Astrocyte (in vitro differentiated cells and primary cell): ENCODE measurements around the gene TRMT61A. TPM values are rescaled to one million over a fixed set of nuclear protein-coding genes. Genes with fewer than 3 reads are reported as not detected.

Experiments
- DNase-seq: peaks from one replicate; pipeline ENCODE4 v3.0.0-alpha.2; 2010; ENCODE audit warnings: low read depth
- FAIRE-seq: peaks from 2 replicates; lab custom pipeline; 2011; peaks lifted over from hg19 to GRCh38; lab: Jason Lieb, UNC
- H2AFZ ChIP-seq: 2 replicates; pipeline ENCODE4 v1.6.0; 2012; ENCODE audit warnings: low read depth, low read length, inconsistent platforms
- H3K27ac ChIP-seq: 2 replicates; pipeline ENCODE4 v1.5.1; 2011; ENCODE audit warnings: low read depth, low read length, inconsistent platforms
- H3K27me3 ChIP-seq: 2 replicates; pipeline ENCODE4 v1.6.0; 2011; ENCODE audit warnings: low read length, inconsistent platforms; ENCODE audit not compliant: insufficient read depth
- H3K36me3 ChIP-seq: 2 replicates; pipeline ENCODE4 v1.5.1; 2011; ENCODE audit warnings: low read length, inconsistent platforms; ENCODE audit not compliant: insufficient read depth
- H3K4me1 ChIP-seq: 2 replicates; pipeline ENCODE4 v1.5.1; 2011; ENCODE audit warnings: low read length, inconsistent platforms; ENCODE audit not compliant: insufficient read depth
- H3K4me2 ChIP-seq: 2 replicates; pipeline ENCODE4 v1.6.0; 2012; ENCODE audit warnings: low read length, inconsistent platforms
- H3K4me3 ChIP-seq: 2 replicates; pipeline ENCODE4 v1.5.1; 2011; ENCODE audit warnings: low read depth, mild to moderate bottlenecking, low read length, inconsistent platforms; ENCODE audit not compliant: insufficient read depth
- H3K79me2 ChIP-seq: 2 replicates; pipeline ENCODE4 v1.6.0; 2012; ENCODE audit warnings: mild to moderate bottlenecking, low read length, inconsistent platforms; ENCODE audit not compliant: insufficient read depth
- H3K9ac ChIP-seq: 2 replicates; pipeline ENCODE4 v1.6.0; 2012; ENCODE audit warnings: mild to moderate bottlenecking, low read length, inconsistent platforms
- H3K9me3 ChIP-seq: 2 replicates; pipeline ENCODE4 v1.5.1; 2012; ENCODE audit warnings: low read depth, mild to moderate bottlenecking, low read length, inconsistent platforms; ENCODE audit not compliant: insufficient read depth
- H4K20me1 ChIP-seq: 2 replicates; pipeline ENCODE4 v1.6.0; 2012; ENCODE audit warnings: low read length, inconsistent platforms; ENCODE audit not compliant: insufficient read depth
- H3K27ac Mint-ChIP-seq: one replicate; pipeline ENCODE4 v1.8.0; 2021; ENCODE audit warnings: mild to moderate bottlenecking, mixed read lengths; ENCODE audit not compliant: unreplicated experiment
- H3K27me3 Mint-ChIP-seq: one replicate; pipeline ENCODE4 v1.8.0; 2021; ENCODE audit warnings: low read depth, mixed read lengths; ENCODE audit not compliant: unreplicated experiment
- H3K36me3 Mint-ChIP-seq: one replicate; pipeline ENCODE4 v1.8.0; 2021; ENCODE audit warnings: low read depth, mixed read lengths; ENCODE audit not compliant: unreplicated experiment
- H3K4me1 Mint-ChIP-seq: one replicate; pipeline ENCODE4 v1.8.0; 2021; ENCODE audit warnings: low read depth, mixed read lengths; ENCODE audit not compliant: unreplicated experiment
- H3K4me3 Mint-ChIP-seq: one replicate; pipeline ENCODE4 v1.8.0; 2021; ENCODE audit warnings: mild to moderate bottlenecking, moderate library complexity, mixed read lengths; ENCODE audit not compliant: unreplicated experiment
- H3K9me3 Mint-ChIP-seq: one replicate; pipeline ENCODE4 v1.8.0; 2021; ENCODE audit warnings: mild to moderate bottlenecking, mixed read lengths; ENCODE audit not compliant: unreplicated experiment
- EZH2 ChIP-seq: IDR thresholded peaks from 2 replicates; pipeline ENCODE4 v1.6.1; 2012; ENCODE audit warnings: mild to moderate bottlenecking, low read length, inconsistent platforms; ENCODE audit not compliant: insufficient read depth
- total RNA-seq: library from RNA; stranded (reverse); gene quantifications from 2 replicates; pipeline ENCODE4 v1.2.1, GENCODE V29; 2021
- TF ChIP-seq, protein P1 (sequence below): IDR thresholded peaks from 2 replicates; pipeline ENCODE4 v1.5.1; 2011; ENCODE audit warnings: low read depth, mild to moderate bottlenecking, inconsistent platforms, low read length, moderate library complexity; ENCODE audit not compliant: insufficient read depth

The TRMT61A gene
- total RNA-seq, 1 donor from 2014 or later: 12.4 TPM

- H3K27me3 Mint-ChIP-seq: no peaks in the 10 kb centered on the region
- H3K4me3 Mint-ChIP-seq: no peak overlapping the region
- no peak overlapping the region for H3K27ac Mint-ChIP-seq
Observed at GRCh38 chr14:103537175-103537990, 8.4 kb downstream of the TRMT61A start.

GRCh38 chr14:103538291-103539055 is 9.5 kb downstream of the TRMT61A start:
- H3K27me3 Mint-ChIP-seq: no peaks in the 10 kb centered on the region
- no peaks in the 10 kb centered on the region for H3K9me3 ChIP-seq
- H4K20me1 ChIP-seq: peaks cover 16% of the 10 kb centered on the region
- H3K4me1 ChIP-seq: peaks cover 28% of the 10 kb centered on the region
- DNase-seq: no peak
- peaks cover 2% of the 10 kb centered on the region for H3K36me3 Mint-ChIP-seq
- no peak overlapping the region for H3K27ac Mint-ChIP-seq
- no peak overlapping the region for H2AFZ ChIP-seq
- no peak overlapping the region for H3K27ac ChIP-seq
- H3K4me1 Mint-ChIP-seq: peaks cover 7% of the 10 kb centered on the region
- FAIRE-seq: no peak
- no peaks in the 10 kb centered on the region for H3K79me2 ChIP-seq
- H3K9me3 Mint-ChIP-seq: no peaks in the 10 kb centered on the region
- H3K4me2 ChIP-seq: no peak overlapping the region
- H3K4me3 Mint-ChIP-seq: no peak overlapping the region
- H3K27me3 ChIP-seq: no peaks in the 10 kb centered on the region
- H3K36me3 ChIP-seq: no peaks in the 10 kb centered on the region
- no peak overlapping the region for H3K4me3 ChIP-seq
- no peak overlapping the region for H3K9ac ChIP-seq
- TF ChIP-seq EZH2: no peak
- TF ChIP-seq, protein P1, sequence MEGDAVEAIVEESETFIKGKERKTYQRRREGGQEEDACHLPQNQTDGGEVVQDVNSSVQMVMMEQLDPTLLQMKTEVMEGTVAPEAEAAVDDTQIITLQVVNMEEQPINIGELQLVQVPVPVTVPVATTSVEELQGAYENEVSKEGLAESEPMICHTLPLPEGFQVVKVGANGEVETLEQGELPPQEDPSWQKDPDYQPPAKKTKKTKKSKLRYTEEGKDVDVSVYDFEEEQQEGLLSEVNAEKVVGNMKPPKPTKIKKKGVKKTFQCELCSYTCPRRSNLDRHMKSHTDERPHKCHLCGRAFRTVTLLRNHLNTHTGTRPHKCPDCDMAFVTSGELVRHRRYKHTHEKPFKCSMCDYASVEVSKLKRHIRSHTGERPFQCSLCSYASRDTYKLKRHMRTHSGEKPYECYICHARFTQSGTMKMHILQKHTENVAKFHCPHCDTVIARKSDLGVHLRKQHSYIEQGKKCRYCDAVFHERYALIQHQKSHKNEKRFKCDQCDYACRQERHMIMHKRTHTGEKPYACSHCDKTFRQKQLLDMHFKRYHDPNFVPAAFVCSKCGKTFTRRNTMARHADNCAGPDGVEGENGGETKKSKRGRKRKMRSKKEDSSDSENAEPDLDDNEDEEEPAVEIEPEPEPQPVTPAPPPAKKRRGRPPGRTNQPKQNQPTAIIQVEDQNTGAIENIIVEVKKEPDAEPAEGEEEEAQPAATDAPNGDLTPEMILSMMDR: no peak

More at GRCh38 chr14:103537175-103537990, 8.4 kb downstream of the TRMT61A start:
- H3K79me2 ChIP-seq: peaks cover 4% of the 10 kb centered on the region
- H4K20me1 ChIP-seq: peaks cover 21% of the 10 kb centered on the region
- no peak for TF ChIP-seq EZH2
- TF ChIP-seq, protein P1: no peak
- H2AFZ ChIP-seq: no peak overlapping the region
- H3K36me3 Mint-ChIP-seq: peaks cover 2% of the 10 kb centered on the region
- no peaks in the 10 kb centered on the region for H3K27me3 ChIP-seq
- H3K4me1 ChIP-seq: peaks cover 24% of the 10 kb centered on the region
- no peak overlapping the region for H3K4me3 ChIP-seq
- H3K9ac ChIP-seq: peak overlapping the region; percentile 23
- no peaks in the 10 kb centered on the region for H3K36me3 ChIP-seq
- DNase-seq (no peak), FAIRE-seq (no peak)
- H3K4me2 ChIP-seq: no peak overlapping the region
- H3K4me1 Mint-ChIP-seq: peaks cover 7% of the 10 kb centered on the region
- no peak overlapping the region for H3K27ac ChIP-seq
- H3K9me3 ChIP-seq: no peaks in the 10 kb centered on the region
- no peaks in the 10 kb centered on the region for H3K9me3 Mint-ChIP-seq
